Activated CD4-positive, alpha-beta T cell treated with anti-CD3 and anti-CD28 coated beads, Interleukin-2, amount 10 ng/mL, durations not matched to agents 7 days and 5 days (primary cell): Measurements from ENCODE around the gene CREB5. TPM values are rescaled to one million over a fixed set of nuclear protein-coding genes. Genes with fewer than 3 reads are reported as not detected.

Experiments used
- CTCF ChIA-PET: fragments of 350-600 bp; sonication (Branson Sonifier 250); formaldehyde crosslinking; loops from one replicate; lab custom pipeline; 2021; ENCODE audit warnings: antibody characterized with exemption; lab: Charles Lee
- POLR2A ChIA-PET: fragments of 350-600 bp; sonication (Branson Sonifier 250); formaldehyde crosslinking; loops from one replicate; lab custom pipeline; 2021; ENCODE audit warnings: antibody characterized with exemption; lab: Charles Lee
- DNase-seq: peaks from one replicate; pipeline ENCODE4 v3.0.0-alpha.2; 2020
- H3K27ac Mint-ChIP-seq: one replicate; pipeline ENCODE4 v1.8.0; 2021; ENCODE audit warnings: mild to moderate bottlenecking, moderate library complexity, mixed read lengths
- H3K27me3 Mint-ChIP-seq: one replicate; pipeline ENCODE4 v1.8.0; 2021; ENCODE audit warnings: mixed read lengths
- H3K36me3 Mint-ChIP-seq: one replicate; pipeline ENCODE4 v1.8.0; 2021; ENCODE audit warnings: low read depth, mixed read lengths
- H3K4me1 Mint-ChIP-seq: one replicate; pipeline ENCODE4 v1.8.0; 2021; ENCODE audit warnings: mixed read lengths
- H3K4me3 Mint-ChIP-seq: one replicate; pipeline ENCODE4 v1.8.0; 2021; ENCODE audit warnings: mild to moderate bottlenecking, moderate library complexity, mixed read lengths
- H3K9me3 Mint-ChIP-seq: one replicate; pipeline ENCODE4 v1.8.0; 2021; ENCODE audit warnings: mixed read lengths
- total RNA-seq, 2 experiments: library from RNA; stranded (reverse); gene quantifications; one replicate each; pipeline ENCODE4 v1.2.3, GENCODE V29; 2021

The CREB5 gene
- total RNA-seq, 2 experiments from 2014 or later = not detected

GRCh38 chr7:28455486-28455885, 43.2 kb downstream of the CREB5 start:
- H3K36me3 Mint-ChIP-seq = no peaks in the 10 kb centered on the region
- H3K4me3 Mint-ChIP-seq = no peak overlapping the region
- no peak overlapping the region for H3K27ac Mint-ChIP-seq
- no peaks in the 10 kb centered on the region for H3K4me1 Mint-ChIP-seq
- ChIA-PET CTCF (interaction anchor here (1.5 kb wide), 1 partner anchor 23 kb away, joined by 5 read pairs; no protein-coding TSS in a partner anchor), POLR2A (no interaction called here)
- no peaks in the 10 kb centered on the region for H3K9me3 Mint-ChIP-seq
- peaks cover 1% of the 10 kb centered on the region for H3K27me3 Mint-ChIP-seq
- DNase-seq = no peak

GRCh38 chr7:28456044-28456443, 43.7 kb downstream of the CREB5 start:
- Mint-ChIP-seq H3K4me1 (no peaks in the 10 kb centered on the region), H3K4me3 (no peak overlapping the region), H3K27ac (no peak overlapping the region), H3K9me3 (no peaks in the 10 kb centered on the region), H3K36me3 (no peaks in the 10 kb centered on the region), H3K27me3 (peaks cover 4% of the 10 kb centered on the region)
- DNase-seq = no peak
- ChIA-PET POLR2A (no interaction called here), CTCF (no interaction called here)

GRCh38 chr7:28458732-28459131, 46.4 kb downstream of the CREB5 start:
- POLR2A ChIA-PET = no interaction called here
- Mint-ChIP-seq H3K27me3 (peaks cover 14% of the 10 kb centered on the region), H3K4me3 (no peak overlapping the region), H3K27ac (no peak overlapping the region), H3K36me3 (no peaks in the 10 kb centered on the region), H3K4me1 (no peaks in the 10 kb centered on the region), H3K9me3 (no peaks in the 10 kb centered on the region)
- CTCF ChIA-PET = no interaction called here
- DNase-seq = no peak

GRCh38 chr7:28459306-28459705, 47.0 kb downstream of the CREB5 start:
- peaks cover 17% of the 10 kb centered on the region for H3K27me3 Mint-ChIP-seq
- H3K4me3 Mint-ChIP-seq = no peak overlapping the region
- H3K36me3 Mint-ChIP-seq = no peaks in the 10 kb centered on the region
- CTCF ChIA-PET = no interaction called here
- no peak overlapping the region for H3K27ac Mint-ChIP-seq
- H3K4me1 Mint-ChIP-seq = no peaks in the 10 kb centered on the region
- no peak for DNase-seq
- POLR2A ChIA-PET = no interaction called here
- no peaks in the 10 kb centered on the region for H3K9me3 Mint-ChIP-seq

GRCh38 chr7:28465697-28466096, 53.4 kb downstream of the CREB5 start:
- peaks cover 17% of the 10 kb centered on the region for H3K27me3 Mint-ChIP-seq
- POLR2A ChIA-PET = no interaction called here

GRCh38 chr7:28466341-28466740, 54.0 kb downstream of the CREB5 start:
- Mint-ChIP-seq H3K27ac (no peak overlapping the region), H3K36me3 (no peaks in the 10 kb centered on the region), H3K4me1 (no peaks in the 10 kb centered on the region), H3K27me3 (peaks cover 15% of the 10 kb centered on the region), H3K4me3 (no peak overlapping the region), H3K9me3 (no peaks in the 10 kb centered on the region)
- ChIA-PET POLR2A (no interaction called here), CTCF (no interaction called here)
- DNase-seq = no peak

More at GRCh38 chr7:28465697-28466096, 53.4 kb downstream of the CREB5 start:
- CTCF ChIA-PET = no interaction called here
- Mint-ChIP-seq H3K27ac (no peak overlapping the region), H3K4me1 (no peaks in the 10 kb centered on the region), H3K4me3 (no peak overlapping the region), H3K36me3 (no peaks in the 10 kb centered on the region), H3K9me3 (no peaks in the 10 kb centered on the region)
- no peak for DNase-seq

GRCh38 chr7:28466885-28467284, 54.6 kb downstream of the CREB5 start:
- POLR2A ChIA-PET = no interaction called here
- H3K36me3 Mint-ChIP-seq = no peaks in the 10 kb centered on the region
- H3K4me3 Mint-ChIP-seq = no peak overlapping the region
- no peak overlapping the region for H3K27ac Mint-ChIP-seq
- CTCF ChIA-PET = no interaction called here
- no peaks in the 10 kb centered on the region for H3K4me1 Mint-ChIP-seq
- peaks cover 13% of the 10 kb centered on the region for H3K27me3 Mint-ChIP-seq
- no peak for DNase-seq
- no peaks in the 10 kb centered on the region for H3K9me3 Mint-ChIP-seq

- H3K4me3 Mint-ChIP-seq = no peak overlapping the region
- ChIA-PET CTCF (interaction anchor here (0.8 kb wide), 1 partner anchor 8 kb away, joined by 4 read pairs; no protein-coding TSS in a partner anchor), POLR2A (no interaction called here)
- no peak overlapping the region for H3K27ac Mint-ChIP-seq
- H3K4me1 Mint-ChIP-seq = no peaks in the 10 kb centered on the region
- DNase-seq = no peak
- H3K27me3 Mint-ChIP-seq = peaks cover 8% of the 10 kb centered on the region
- no peaks in the 10 kb centered on the region for H3K9me3 Mint-ChIP-seq
- no peaks in the 10 kb centered on the region for H3K36me3 Mint-ChIP-seq
These were observed 57.2 kb downstream of the CREB5 start for GRCh38 chr7:28469562-28469961.

GRCh38 chr7:28470344-28470743, 58.0 kb downstream of the CREB5 start:
- no peak overlapping the region for H3K27ac Mint-ChIP-seq
- DNase-seq = no peak
- no peaks in the 10 kb centered on the region for H3K4me1 Mint-ChIP-seq
- H3K9me3 Mint-ChIP-seq = no peaks in the 10 kb centered on the region
- no peaks in the 10 kb centered on the region for H3K36me3 Mint-ChIP-seq
- CTCF ChIA-PET = interaction anchor here (0.7 kb wide), 1 partner anchor 112 kb away, joined by 3 read pairs; no protein-coding TSS in a partner anchor
- POLR2A ChIA-PET = no interaction called here
- no peak overlapping the region for H3K4me3 Mint-ChIP-seq
- peaks cover 8% of the 10 kb centered on the region for H3K27me3 Mint-ChIP-seq

GRCh38 chr7:28472332-28472731, 60.0 kb downstream of the CREB5 start:
- no peak for DNase-seq
- no peaks in the 10 kb centered on the region for H3K4me1 Mint-ChIP-seq
- no peaks in the 10 kb centered on the region for H3K9me3 Mint-ChIP-seq
- no peak overlapping the region for H3K27ac Mint-ChIP-seq
- no peak overlapping the region for H3K4me3 Mint-ChIP-seq
- CTCF ChIA-PET = no interaction called here
- H3K36me3 Mint-ChIP-seq = no peaks in the 10 kb centered on the region
- peaks cover 8% of the 10 kb centered on the region for H3K27me3 Mint-ChIP-seq
- POLR2A ChIA-PET = no interaction called here

- no peak for DNase-seq
- no peaks in the 10 kb centered on the region for H3K9me3 Mint-ChIP-seq
- no peak overlapping the region for H3K4me3 Mint-ChIP-seq
- no peak overlapping the region for H3K27ac Mint-ChIP-seq
- no peaks in the 10 kb centered on the region for H3K4me1 Mint-ChIP-seq
- H3K27me3 Mint-ChIP-seq = peaks cover 8% of the 10 kb centered on the region
- CTCF ChIA-PET = no interaction called here
- H3K36me3 Mint-ChIP-seq = no peaks in the 10 kb centered on the region
- POLR2A ChIA-PET = no interaction called here
These were observed 61.4 kb downstream of the CREB5 start for GRCh38 chr7:28473571-28474281.

GRCh38 chr7:28474282-28474638, 61.9 kb downstream of the CREB5 start:
- DNase-seq = no peak
- H3K27me3 Mint-ChIP-seq = peaks cover 8% of the 10 kb centered on the region
- no peaks in the 10 kb centered on the region for H3K9me3 Mint-ChIP-seq
- CTCF ChIA-PET = no interaction called here
- H3K4me1 Mint-ChIP-seq = no peaks in the 10 kb centered on the region
- no peak overlapping the region for H3K4me3 Mint-ChIP-seq
- POLR2A ChIA-PET = no interaction called here
- no peaks in the 10 kb centered on the region for H3K36me3 Mint-ChIP-seq
- no peak overlapping the region for H3K27ac Mint-ChIP-seq

- peaks cover 8% of the 10 kb centered on the region for H3K27me3 Mint-ChIP-seq
- no peaks in the 10 kb centered on the region for H3K4me1 Mint-ChIP-seq
- ChIA-PET CTCF (no interaction called here), POLR2A (no interaction called here)
- no peak overlapping the region for H3K4me3 Mint-ChIP-seq
- H3K9me3 Mint-ChIP-seq = no peaks in the 10 kb centered on the region
- H3K36me3 Mint-ChIP-seq = no peaks in the 10 kb centered on the region
- no peak overlapping the region for H3K27ac Mint-ChIP-seq
- DNase-seq = no peak
These were observed 62.3 kb downstream of the CREB5 start for GRCh38 chr7:28474640-28475039.

GRCh38 chr7:28477041-28477442, 64.7 kb downstream of the CREB5 start:
- Mint-ChIP-seq H3K27me3 (peaks cover 18% of the 10 kb centered on the region), H3K9me3 (no peaks in the 10 kb centered on the region), H3K36me3 (no peaks in the 10 kb centered on the region), H3K27ac (no peak overlapping the region), H3K4me1 (peaks cover 4% of the 10 kb centered on the region), H3K4me3 (no peak overlapping the region)
- ChIA-PET CTCF (no interaction called here), POLR2A (no interaction called here)
- no peak for DNase-seq
